ENCODE results near the gene ABLIM1.

The ABLIM1 gene

DNA sequence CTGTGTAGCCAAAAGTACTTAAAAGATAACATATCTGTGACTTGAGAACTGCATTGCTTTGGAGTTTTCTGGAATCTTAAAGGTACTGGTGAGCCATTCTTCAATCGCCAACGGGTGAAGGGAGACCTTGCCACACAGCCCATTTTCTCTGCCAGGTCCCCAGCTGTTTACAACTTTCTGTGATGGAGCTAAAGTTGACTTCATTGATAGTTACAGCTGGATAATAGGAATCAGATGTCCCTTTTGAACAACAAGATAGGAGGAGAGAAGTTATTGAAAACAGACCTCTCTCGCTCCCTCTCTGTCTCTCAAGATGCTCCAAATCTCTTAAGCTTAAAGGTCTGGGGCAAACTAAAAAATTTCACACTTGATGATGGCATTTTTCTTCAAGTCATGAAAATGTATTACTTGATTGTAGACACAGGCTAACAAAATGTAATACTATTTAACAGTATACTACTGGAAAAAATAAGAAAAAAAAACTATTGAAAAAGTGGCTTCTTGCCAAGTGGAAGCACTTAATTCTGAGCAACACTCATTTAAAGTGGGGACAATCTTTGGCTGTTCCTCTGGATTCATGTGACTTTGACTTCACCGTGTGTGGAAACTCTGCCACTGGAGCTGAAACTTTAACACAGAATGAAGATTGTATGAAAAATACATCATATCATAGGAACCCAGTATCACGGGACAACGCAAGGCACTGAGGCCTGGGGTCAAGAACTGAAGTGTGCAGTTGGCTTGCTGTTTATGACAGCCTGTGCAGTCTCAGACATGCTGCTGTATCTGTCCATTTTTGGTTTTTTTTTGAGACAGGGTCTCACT is 175.4 kb downstream of the ABLIM1 start:
- no peak for DNase-seq

DNA sequence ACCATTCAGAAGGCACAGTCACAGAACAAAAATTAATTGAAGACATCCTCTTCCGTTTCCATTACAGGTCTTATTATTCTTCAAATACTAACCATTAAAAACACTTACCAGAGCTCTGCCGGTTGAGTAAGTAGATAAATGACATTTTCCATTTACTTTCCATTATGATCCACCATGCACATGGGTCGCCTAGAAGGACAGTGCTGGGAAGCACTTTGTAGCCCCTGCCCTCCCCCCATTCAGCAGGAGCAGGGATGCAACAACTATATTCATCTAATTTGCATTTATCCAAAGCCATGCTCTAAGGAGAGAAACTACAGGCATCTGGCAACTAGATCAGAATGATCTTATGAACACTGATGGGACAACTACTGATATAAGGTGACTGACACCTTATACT is 177.0 kb downstream of the ABLIM1 start:
- no peak for DNase-seq

DNA sequence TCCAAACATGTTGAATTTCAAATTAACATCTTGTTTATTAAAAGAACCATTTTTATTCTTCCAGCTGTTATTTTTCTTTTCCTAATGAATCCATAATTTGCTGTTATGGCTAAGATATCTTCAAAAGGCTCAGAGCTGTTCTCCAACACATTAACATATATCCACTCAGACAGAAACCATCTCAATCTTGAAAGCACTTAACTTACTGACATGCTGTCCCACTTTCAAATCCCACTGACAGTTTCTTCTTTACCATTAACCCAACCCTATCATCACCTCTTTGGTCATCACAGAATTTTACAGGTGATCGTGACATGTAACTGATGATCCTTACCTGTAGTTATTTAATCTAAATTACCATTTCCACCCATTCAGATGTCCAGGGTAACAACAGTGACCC is 178.2 kb downstream of the ABLIM1 start:
- DNase-seq = no peak

DNA sequence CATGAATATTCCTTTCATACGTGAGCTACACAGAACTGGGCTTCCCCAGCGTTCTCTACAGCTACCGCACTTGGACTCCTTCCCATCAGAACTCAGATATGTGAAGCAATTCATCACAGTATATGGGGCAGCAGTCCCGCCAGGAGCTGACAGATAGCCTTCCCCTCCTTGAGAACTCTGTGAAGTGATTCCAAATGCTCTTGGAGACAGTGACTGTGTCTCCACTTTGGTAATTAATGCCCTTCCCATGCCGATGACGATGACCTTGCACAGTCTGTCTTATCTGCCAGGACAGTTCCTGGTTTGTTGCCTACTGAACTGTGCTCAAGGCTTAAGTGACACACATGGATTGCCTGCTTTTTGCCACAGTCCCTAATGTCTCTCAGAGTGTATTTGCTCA is 178.8 kb downstream of the ABLIM1 start:
- DNase-seq = no peak

DNA sequence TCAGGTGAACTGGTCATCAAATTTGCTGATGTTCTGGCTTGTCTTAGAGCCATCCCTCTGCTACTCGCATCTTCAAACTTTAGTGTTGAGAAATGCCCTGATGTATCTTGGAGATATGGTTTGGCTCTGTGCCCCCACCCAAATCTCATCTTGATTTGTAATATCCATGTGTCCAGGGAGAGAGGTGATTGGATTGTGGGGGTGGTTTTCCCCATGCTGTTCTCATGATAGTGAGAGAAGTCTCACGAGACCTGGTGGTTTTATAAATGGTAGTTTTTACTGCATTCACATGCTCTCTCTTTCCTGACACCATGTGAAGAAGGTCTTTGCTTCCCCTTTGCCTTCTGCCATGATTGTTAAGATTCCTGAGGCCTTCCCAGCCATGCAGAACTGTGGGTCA is 179.8 kb downstream of the ABLIM1 start:
- no peak for DNase-seq

DNA sequence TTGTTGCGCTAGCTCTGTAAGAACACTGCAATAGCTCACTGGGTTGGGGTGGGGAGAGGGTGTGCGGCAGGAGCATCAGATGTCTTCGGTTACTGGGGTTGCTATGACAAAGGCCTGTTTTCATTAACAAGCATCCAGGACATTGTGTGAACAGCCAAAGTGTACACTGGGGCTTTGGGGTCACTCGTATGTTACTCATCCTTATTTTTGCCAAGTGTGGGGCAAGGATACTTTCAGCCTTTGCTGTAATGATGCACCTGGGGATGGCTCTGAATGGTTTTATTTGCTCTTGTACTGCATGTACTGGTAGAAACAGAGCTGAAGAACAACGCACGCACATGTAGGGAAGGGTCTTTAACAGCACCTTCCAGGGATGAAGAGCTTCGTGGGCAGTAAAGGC is 180.8 kb downstream of the ABLIM1 start:
- DNase-seq = no peak

DNA sequence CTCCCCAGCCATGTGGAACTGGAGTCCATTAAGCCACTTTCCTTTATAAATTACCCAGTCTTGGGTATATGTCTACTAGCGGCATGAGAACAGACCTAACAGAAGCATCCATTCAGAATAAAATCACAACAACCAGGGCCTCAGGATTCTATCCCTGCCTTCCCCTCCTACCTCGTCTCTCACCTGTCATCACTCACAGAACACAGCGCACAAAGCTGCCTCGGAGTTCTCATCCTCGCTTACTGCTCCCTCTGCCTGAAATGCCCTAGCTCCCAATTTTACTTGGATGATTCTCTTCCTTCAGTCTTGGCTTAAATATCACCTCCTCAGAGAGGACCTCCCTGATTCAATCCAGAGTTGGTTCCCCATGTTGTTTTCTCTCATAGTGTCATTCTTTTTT is 183.1 kb downstream of the ABLIM1 start:
- no peak for DNase-seq

DNA sequence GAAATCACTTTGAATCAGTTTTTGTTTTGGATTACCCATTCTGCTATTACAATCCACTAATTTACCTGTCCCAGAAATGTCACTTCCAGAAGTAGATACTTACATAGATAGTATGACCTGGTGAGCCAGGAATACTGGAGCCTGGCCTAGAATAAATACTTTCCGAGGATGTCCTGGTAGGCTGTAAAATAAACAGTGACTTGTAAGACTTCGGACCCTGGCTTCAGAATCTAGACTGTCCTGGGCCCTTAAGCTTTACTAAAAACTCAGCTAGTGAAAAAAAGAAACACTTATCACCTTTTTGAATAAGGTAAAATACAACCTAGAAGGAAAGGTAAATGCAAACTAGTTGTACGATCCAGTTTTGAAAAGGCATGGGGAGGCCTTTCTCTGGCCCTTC is 184.3 kb downstream of the ABLIM1 start:
- DNase-seq = no peak

DNA sequence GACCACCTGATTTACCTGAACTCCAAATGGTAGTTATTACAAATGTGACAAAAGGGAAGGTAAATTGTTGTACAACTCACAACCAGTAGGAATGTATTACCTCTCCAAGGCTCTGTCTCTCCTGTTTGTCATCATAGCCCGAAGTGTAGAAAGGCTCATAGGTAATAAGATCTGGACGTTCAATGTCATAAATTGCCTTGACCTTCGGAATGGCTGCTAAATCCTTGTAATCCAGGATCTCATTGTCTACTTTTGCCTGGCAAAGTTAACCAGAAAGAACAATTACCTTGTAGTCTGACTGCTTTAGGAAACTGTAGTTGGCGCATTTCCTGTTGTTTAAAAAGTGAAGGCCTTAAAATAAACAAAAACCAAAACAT is 185.2 kb downstream of the ABLIM1 start:
- no peak for DNase-seq

DNA sequence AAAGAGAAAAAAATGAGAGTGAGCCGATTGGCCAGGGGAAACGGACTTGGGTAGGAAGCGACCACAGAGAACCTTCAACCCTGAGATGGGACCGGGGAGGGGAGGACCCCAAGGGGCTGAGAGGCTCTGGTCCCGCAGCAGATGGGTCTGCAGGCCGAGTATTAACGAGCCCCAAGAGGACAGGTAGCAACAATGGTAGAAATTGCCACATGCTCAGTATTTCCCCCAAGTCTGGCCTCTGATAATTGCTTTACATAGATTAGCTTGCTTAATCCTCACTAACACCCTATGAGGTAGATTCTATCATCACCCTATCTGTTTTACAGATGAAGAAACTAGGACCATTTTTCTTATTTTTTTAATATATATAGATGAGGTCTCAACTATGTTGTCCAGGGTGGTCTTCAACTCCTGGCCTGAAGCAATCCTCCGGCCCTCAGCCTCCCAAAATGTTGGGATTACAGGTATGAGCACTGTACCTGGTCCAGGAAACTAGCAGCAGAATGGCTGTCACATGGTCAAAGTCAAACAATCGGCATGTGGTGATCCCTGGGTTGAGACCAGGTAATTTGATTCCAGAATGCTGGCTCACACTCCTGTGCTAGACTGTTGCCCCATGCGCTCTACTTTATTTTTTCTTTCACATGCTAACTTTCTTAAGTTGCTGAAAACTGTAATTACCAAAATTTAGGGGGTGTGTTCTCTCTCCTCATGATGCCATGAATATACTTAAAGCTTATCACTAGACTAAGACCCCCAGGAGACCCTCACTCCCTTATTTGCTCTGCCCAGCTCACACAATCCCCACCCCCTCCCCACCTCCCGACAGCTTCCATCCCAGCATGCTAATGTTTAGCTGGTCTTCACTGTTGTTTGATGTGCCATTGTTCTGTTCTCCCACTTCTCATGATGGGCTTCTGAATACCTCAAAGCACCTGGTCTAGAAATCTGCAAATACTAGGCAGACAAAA is 185.9 kb downstream of the ABLIM1 start:
- DNase-seq = no peak

DNA sequence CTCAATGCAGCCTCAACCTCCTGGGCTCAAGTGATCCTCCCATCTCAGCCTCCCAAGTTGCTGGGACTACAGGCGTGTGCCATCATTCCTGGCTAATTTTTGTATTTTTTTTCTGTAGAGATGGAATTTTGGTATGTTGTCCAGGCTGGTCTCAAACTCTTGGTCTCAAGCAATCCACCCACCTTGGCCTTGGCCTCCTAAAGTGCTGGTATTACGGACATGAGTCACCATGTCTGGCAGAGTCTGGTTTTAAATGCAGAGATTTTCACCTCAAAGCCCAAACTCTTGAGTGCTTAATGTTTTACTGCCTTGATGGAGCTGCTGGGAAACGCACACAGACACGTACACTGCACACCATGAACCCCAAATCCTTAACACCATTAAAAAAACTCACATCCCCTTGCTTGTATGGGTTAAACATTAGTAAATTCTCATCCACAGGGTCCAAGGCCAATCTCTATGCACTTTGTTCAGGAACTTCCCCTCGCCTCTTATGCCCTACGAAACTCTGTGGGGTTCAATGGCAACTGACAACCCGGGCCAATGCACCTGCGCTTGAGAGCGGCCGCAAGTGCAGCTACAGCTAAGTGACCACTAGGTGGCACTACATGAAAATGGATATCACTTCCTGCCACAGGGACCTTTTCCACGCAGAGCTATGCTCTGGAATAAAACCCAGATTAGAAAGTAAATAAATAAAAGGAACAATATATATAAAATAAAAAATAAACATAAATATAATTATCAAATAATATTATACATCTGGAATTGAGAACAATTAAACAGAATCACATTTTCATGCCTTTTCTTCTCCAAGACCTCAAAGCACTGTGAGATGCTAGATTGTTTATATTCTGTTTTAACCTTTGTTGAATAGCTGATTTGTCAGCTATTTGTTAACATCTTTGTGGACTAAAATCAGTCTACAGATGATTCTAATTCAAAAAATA is 186.8 kb downstream of the ABLIM1 start:
- peak; percentile 24 to 80 for DNase-seq

DNA sequence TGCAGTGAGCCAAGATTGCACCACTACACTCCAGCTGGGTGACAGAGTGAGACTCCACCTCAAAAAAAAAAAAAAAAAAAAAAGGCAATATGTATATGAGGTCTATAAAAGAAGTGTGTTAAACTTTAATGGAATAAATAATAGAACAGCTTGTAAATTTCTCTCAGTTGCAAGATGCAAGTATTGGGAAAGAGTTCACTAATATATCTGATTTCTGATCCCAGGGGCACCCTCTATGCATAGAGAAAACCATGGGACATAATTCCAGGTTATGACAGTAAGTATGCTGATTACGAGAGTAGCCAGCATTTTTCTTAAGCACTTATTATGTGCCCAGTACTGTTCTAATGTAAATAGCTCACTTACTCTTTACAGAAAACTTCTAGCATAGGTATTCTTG is 187.7 kb downstream of the ABLIM1 start:
- no peak for DNase-seq

DNA sequence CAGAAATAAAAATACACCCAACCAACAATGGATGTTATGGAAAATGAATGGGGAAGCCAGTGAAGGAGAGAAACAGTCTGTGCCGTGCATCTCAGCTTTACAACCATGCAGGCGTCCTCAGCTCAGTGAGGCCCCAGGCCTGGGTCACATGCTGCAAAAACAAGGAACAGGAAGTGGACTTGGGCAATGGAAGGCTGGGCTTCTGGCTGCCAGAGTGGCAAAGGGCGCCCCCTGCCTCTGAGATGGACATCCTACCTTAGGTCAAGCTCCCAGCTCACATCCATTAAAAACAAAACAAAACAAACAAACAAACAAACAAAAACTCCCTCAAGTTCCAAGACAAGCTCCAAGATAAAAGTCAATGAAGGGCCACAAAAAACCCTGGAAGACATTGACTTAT is 199.1 kb downstream of the ABLIM1 start:
- DNase-seq = peak in 1 of 2 experiments; percentile 4

DNA sequence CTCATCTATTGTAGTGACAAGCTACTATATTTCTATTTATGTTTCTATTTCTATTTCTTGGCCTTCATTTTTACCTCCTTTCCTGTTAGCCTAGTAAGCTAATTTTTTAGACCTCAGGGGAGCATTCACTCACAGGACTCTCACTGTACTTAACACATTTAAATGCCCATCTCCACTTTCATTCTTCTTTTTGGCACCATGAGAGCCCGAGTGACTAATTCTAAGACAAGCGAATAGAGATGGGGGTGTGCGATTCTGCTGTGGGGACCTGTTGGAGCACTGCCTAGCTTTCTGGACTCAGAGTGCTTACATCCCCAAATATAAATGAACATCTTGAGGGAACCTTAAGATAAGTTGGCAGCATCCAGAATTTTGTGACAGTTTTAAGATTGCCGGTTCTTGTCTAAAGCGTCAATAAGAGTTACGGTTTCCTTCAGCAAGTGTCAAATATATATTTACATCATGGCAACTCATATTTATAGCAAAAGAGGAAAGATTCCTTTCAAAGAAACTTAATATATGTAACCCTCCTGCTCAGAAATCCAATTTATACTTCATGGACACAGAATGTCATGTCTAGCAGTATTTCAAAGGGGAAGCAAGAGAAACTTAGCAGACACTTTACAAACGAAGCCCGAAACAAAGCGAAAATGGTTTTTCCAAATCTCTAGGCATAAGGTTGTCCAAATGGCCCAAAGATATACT is 199.7 kb downstream of the ABLIM1 start:
- no peak for DNase-seq

DNA sequence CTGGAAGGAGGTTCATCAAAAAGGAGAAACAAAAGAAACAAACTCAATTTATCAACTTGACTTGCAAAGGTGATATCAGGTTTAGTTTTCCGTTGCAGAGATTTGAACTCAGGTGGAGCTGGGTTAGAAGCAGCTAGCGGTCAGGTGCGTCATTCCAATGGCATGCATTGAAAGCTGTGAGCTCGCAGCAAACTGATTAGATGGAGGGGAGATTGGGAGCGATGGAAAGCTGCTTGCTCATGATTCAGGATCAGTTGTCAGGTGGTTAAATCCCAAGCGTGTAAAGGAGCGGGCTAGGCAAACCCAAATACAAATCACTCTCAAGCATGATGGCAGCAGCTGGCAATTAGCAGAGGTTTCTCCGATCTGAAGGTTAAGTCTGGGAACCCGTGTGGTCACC is 204.5 kb downstream of the ABLIM1 start:
- DNase-seq = no peak

DNA sequence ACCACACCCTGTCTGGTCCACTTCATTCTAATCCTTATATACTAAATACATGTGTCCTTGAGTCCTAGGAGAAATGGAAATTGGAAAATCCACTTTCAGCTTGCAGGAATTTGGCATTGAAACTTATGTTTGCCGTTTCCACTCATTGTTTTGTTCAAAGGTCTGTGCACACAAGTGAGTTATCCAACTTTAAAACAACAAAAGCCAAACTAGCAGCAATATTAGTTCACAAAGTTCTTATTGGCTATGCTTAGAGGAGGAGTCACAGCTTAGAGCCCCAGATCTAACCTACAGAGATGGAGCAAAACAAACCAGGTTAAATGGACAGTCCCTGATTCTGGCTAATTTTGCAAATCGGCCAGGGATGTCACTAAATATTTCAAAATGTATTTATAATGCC is 209.2 kb downstream of the ABLIM1 start:
- DNase-seq = no peak

DNA sequence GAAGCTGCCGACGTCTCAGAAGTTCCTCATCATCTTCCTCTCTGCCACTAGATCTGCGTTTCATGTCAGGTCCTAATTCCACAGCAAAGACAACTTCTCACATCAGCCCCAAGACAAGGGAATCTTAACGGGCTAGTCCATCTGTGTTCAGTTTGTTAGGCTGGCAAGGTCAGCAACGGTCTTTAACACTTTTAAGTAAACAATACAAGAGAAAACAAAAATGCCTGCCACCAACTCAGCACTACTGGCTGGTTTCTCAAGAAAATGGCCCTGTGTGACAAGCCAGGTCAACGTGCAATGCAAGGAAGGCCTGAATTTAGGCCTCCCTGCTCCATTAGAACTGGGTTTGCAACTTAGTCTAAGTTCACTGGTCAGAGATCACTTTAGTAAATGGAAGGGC is 212.7 kb downstream of the ABLIM1 start:
- DNase-seq = no peak

DNA sequence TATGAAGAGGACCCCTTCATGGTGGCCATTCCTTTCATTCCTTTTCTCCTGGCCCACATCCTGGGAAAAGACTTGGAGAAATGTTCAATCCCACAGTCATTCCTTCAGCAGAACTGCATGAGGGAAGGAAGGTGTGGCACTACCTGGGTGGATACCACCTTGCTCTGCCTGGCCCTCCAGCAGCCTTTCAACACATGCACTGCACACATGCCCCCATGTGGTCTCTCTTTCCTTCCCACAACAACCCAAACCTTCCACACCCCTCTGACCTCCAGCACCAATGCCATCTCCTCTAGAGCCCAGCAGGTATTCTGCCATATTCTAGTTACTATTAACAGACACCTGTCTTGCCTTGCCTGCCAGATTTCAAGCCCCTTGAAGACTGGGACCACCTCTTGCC is 213.3 kb downstream of the ABLIM1 start:
- no peak for DNase-seq

DNA sequence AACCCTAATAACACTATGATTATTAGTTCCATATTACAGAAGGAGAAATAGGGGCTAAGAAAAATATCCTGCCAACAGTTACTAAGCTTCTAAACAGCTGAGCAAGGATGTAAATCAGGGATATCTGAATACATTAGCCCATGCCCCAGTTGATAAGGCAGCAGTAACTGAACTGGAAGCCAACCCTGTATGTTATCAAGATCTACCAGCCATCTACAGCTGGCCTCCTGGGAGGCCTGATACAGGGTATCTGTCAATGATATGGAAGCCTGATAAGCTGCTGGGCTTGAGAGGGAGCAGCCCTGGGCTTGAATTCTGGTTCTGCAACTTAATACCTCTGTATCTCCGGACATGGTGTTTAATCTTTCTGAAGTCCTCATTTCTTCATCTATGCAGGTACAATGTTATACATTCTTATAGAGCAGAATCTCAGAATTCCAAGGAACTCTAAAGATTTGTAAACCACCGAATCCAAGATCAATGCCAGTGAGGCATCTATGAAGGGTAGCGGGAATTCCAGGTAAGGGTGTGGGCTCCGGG is 215.9 kb downstream of the ABLIM1 start:
- DNase-seq = no peak

DNA sequence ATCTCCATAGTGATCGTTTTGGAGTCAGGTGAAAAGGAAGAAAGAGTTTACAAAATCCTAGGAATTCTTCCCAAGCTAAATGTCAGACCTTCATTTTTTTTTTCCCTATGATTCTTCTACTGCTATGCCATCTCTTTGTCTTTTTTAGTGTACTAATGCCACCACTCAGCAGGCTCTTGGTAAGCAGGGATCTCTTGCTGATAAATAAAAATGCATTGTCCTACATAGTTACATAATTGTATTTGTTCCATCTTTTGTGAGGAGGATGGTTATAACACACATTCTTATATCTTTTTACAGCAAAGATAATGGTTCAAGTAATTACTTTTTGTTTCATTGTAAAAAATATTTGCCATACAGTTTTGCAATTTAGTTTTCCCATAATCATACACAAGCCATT is 217.0 kb downstream of the ABLIM1 start:
- DNase-seq = no peak

DNA sequence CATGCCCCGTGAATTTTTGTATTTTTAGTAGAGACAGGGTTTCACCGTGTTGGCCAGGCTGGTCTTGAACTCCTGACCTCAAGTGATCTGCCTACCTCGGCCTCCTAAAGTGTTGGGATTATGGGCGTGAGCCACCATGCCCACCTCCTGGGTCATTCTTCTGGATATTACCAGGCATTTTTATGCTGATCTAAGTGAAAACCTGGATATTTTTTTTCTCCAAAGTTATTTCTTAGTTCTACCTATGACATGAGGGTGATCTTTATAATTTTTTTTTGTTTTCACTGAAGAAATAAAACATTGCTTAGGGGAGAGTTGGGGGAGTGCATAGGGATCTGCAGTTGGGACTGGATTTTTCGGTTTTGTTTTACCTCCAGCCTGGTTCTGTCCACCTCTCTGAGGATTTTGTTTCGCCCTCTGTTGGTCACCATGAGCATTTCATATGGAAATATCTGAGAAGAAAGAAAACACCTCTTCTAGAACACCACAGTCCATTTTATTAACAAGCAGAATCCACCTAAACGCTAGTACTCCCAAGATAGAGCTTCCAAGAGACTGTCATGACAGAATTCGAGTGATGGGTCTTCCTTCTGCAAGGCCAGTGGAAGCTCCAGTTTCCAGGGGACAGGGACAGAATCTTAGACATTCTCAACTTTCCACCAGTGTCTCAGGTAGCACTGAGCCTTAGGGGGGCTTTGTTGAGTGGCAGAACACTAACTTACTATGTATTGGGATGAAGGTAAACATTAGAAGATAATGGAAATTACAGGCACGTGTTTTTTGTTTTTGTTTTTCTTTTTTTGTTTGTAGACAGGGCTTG is 220.4 kb downstream of the ABLIM1 start:
- DNase-seq = no peak

All from NCI-H446 (cell line).